ENCODE measurements around the gene CYP1B1. TPM values are rescaled to one million over a fixed set of nuclear protein-coding genes. Genes with fewer than 3 reads are reported as not detected.
"Not testable (repeated sequence)": the region's sequence is repeated elsewhere in the genome, so short reads cannot be mapped to it uniquely, and the experiment has no call there.

Gene CYP1B1
- total RNA-seq, 2 donors from 2014 or later = 4.8 to 6.3 TPM

- no peaks in the 10 kb centered on the region for H3K36me3 Mint-ChIP-seq (ENCODE audit: low read depth)
- no peaks in the 10 kb centered on the region for H3K4me1 ChIP-seq (ENCODE audit: control insufficient read depth, insufficient read depth, low read length)
- H3K9me3 ChIP-seq (ENCODE audit: control insufficient read depth, low read length) = no peaks in the 10 kb centered on the region
- no peak overlapping the region for H3K27ac ChIP-seq (ENCODE audit: low read depth, low read length)
- H3K27me3 ChIP-seq (ENCODE audit: control insufficient read depth, insufficient read depth, low read length, poor library complexity, severe bottlenecking) = no peaks in the 10 kb centered on the region
- H3K9me3 Mint-ChIP-seq = no peaks in the 10 kb centered on the region
- H3K9ac ChIP-seq (ENCODE audit: extremely low read depth, low read length, poor library complexity, severe bottlenecking) = no peak overlapping the region
- H3K27me3 Mint-ChIP-seq (ENCODE audit: insufficient read depth) = no peaks in the 10 kb centered on the region
- 83 to 85% methylated on average over 2 of the region's 2 CpGs for WGBS, 2 experiments (ENCODE audit: insufficient coverage in 1 of 2, insufficient read length in 1 of 2)
- no peak for DNase-seq
- no peak overlapping the region for H3K4me3 Mint-ChIP-seq
- TF ChIP-seq CTCF (conservative IDR thresholded peaks at IDR 0.05) = no peak
- no peaks in the 10 kb centered on the region for H3K4me1 Mint-ChIP-seq
- H3K4me3 ChIP-seq (ENCODE audit: low read length) = no peak overlapping the region
- no peaks in the 10 kb centered on the region for H3K36me3 ChIP-seq (ENCODE audit: control insufficient read depth, insufficient read depth, low read length)
- no peak overlapping the region for H3K27ac Mint-ChIP-seq
Measured at GRCh38 chr2:38026846-38027245, 49.1 kb downstream of the CYP1B1 start.

- H3K9ac ChIP-seq (ENCODE audit: extremely low read depth, low read length, poor library complexity, severe bottlenecking) = no peak overlapping the region
- TF ChIP-seq CTCF (conservative IDR thresholded peaks at IDR 0.05) = no peak
- 95 to 100% methylated on average over 4 to 9 of the region's 9 CpGs for WGBS, 2 experiments (ENCODE audit: insufficient coverage in 1 of 2, insufficient read length in 1 of 2)
- H3K9me3 Mint-ChIP-seq = peaks cover 12% of the 10 kb centered on the region
- peaks cover 9% of the 10 kb centered on the region for H3K4me1 Mint-ChIP-seq
- H3K27me3 Mint-ChIP-seq (ENCODE audit: insufficient read depth) = no peaks in the 10 kb centered on the region
- H3K36me3 ChIP-seq (ENCODE audit: control insufficient read depth, insufficient read depth, low read length) = no peaks in the 10 kb centered on the region
- H3K4me3 Mint-ChIP-seq = no peak overlapping the region
- peaks cover 9% of the 10 kb centered on the region for H3K36me3 Mint-ChIP-seq (ENCODE audit: low read depth)
- H3K4me1 ChIP-seq (ENCODE audit: control insufficient read depth, insufficient read depth, low read length) = peaks cover 4% of the 10 kb centered on the region
- H3K27ac Mint-ChIP-seq = no peak overlapping the region
- H3K27ac ChIP-seq (ENCODE audit: low read depth, low read length) = no peak overlapping the region
- no peaks in the 10 kb centered on the region for H3K27me3 ChIP-seq (ENCODE audit: control insufficient read depth, insufficient read depth, low read length, poor library complexity, severe bottlenecking)
- no peak overlapping the region for H3K4me3 ChIP-seq (ENCODE audit: low read length)
- DNase-seq = no peak
- H3K9me3 ChIP-seq (ENCODE audit: control insufficient read depth, low read length) = peaks cover 5% of the 10 kb centered on the region
Measured at GRCh38 chr2:38021589-38021988, 54.4 kb downstream of the CYP1B1 start.

- not testable (repeated sequence) for DNase-seq; H3K27ac ChIP-seq (ENCODE audit: low read depth, low read length)
- 96 to 100% methylated on average over 12 to 33 of the region's 33 CpGs for WGBS, 2 experiments (ENCODE audit: insufficient coverage in 1 of 2, insufficient read length in 1 of 2)
Measured at GRCh38 chr2:38020359-38021069, 55.4 kb downstream of the CYP1B1 start.

More at GRCh38 chr2:38020359-38021069, 55.4 kb downstream of the CYP1B1 start:
- H3K27me3 Mint-ChIP-seq (ENCODE audit: insufficient read depth); H3K4me1 ChIP-seq (ENCODE audit: control insufficient read depth, insufficient read depth, low read length); H3K27me3 ChIP-seq (ENCODE audit: control insufficient read depth, insufficient read depth, low read length, poor library complexity, severe bottlenecking); H3K4me1 Mint-ChIP-seq; H3K9ac ChIP-seq (ENCODE audit: extremely low read depth, low read length, poor library complexity, severe bottlenecking); H3K4me3 ChIP-seq (ENCODE audit: low read length); H3K36me3 ChIP-seq (ENCODE audit: control insufficient read depth, insufficient read depth, low read length); H3K27ac Mint-ChIP-seq; H3K9me3 ChIP-seq (ENCODE audit: control insufficient read depth, low read length); H3K4me3 Mint-ChIP-seq: not testable (repeated sequence)
- H3K9me3 Mint-ChIP-seq = peaks cover 22% of the 10 kb centered on the region
- peaks cover 11% of the 10 kb centered on the region for H3K36me3 Mint-ChIP-seq (ENCODE audit: low read depth)

Measured in endodermal cell (in vitro differentiated cells).